Fibroblast of lung (primary cell): ENCODE measurements around the gene WWOX. TPM values are rescaled to one million over a fixed set of nuclear protein-coding genes. Genes with fewer than 3 reads are reported as not detected.

Experiments
- DNase-seq, 2 donors: peaks; one replicate each; pipeline versions ENCODE4 v3.0.0 to v3.0.0-alpha.2; 2010; ENCODE audit warnings: low read depth in 2 of 2
- H2AFZ ChIP-seq: 2 replicates; pipeline ENCODE4 v1.5.1; 2012; ENCODE audit warnings: low read length, control low read depth, inconsistent platforms
- H3K27ac ChIP-seq: 2 replicates; pipeline ENCODE4 v1.5.1; 2011; ENCODE audit warnings: low read length, control low read depth; ENCODE audit not compliant: insufficient read depth
- H3K27me3 ChIP-seq: 2 replicates; pipeline ENCODE4 v1.5.1; 2011; ENCODE audit warnings: mild to moderate bottlenecking, low read length; ENCODE audit not compliant: control insufficient read depth, insufficient read depth
- H3K36me3 ChIP-seq: 2 replicates; pipeline ENCODE4 v1.5.1; 2011; ENCODE audit warnings: low read length; ENCODE audit not compliant: control insufficient read depth, insufficient read depth
- H3K4me1 ChIP-seq: 2 replicates; pipeline ENCODE4 v1.5.1; 2011; ENCODE audit warnings: low read length; ENCODE audit not compliant: control insufficient read depth, insufficient read depth; ENCODE audit errors: extremely low read depth
- H3K4me2 ChIP-seq: 2 replicates; pipeline ENCODE4 v1.5.1; 2011; ENCODE audit warnings: low read length, control low read depth; ENCODE audit not compliant: insufficient read depth; ENCODE audit errors: extremely low read depth
- H3K4me3 ChIP-seq, 4 experiments: fragments of 200-600 bp in 1 of 4; sonication (generic) in 1 of 4; replicated peaks in 1 of 4; 2 replicates each; pipeline ENCODE4 v1.5.1; 2011 to 2016; ENCODE audit warnings: low read length in 4 of 4, low read depth in 3 of 4, mild to moderate bottlenecking in 3 of 4, control low read depth in 2 of 4, inconsistent platforms in 1 of 4, mixed read lengths in 1 of 4; ENCODE audit not compliant: insufficient read depth in 1 of 4; ENCODE audit errors: control extremely low read depth in 1 of 4
- H3K79me2 ChIP-seq: 2 replicates; pipeline ENCODE4 v1.5.1; 2012; ENCODE audit warnings: mild to moderate bottlenecking, low read length, inconsistent platforms; ENCODE audit not compliant: control insufficient read depth, insufficient read depth
- H3K9ac ChIP-seq: 2 replicates; pipeline ENCODE4 v1.5.1; 2011; ENCODE audit warnings: mild to moderate bottlenecking, low read length, control low read depth; ENCODE audit not compliant: insufficient read depth
- H3K9me3 ChIP-seq: 2 replicates; pipeline ENCODE4 v1.5.1; 2012; ENCODE audit warnings: low read depth, low read length; ENCODE audit not compliant: control insufficient read depth, insufficient read depth
- H4K20me1 ChIP-seq: 2 replicates; pipeline ENCODE4 v1.5.1; 2011; ENCODE audit warnings: low read length; ENCODE audit not compliant: control insufficient read depth, insufficient read depth; ENCODE audit errors: extremely low read depth
- CTCF ChIP-seq, 2 donors: IDR thresholded peaks in 1 of 2; conservative IDR thresholded peaks in 1 of 2; 1 replicate in 1 of 2; 2 replicates in 1 of 2; pipeline ENCODE4 v1.5.1; 2011 to 2012; ENCODE audit warnings: low read length in 2 of 2, control low read depth in 1 of 2, inconsistent platforms in 1 of 2, low read depth in 1 of 2, mild to moderate bottlenecking in 1 of 2
- EZH2 ChIP-seq: IDR thresholded peaks from 2 replicates; pipeline ENCODE4 v1.5.1; 2012; ENCODE audit warnings: low read length, control low read depth, mild to moderate bottlenecking; ENCODE audit errors: missing control alignments
- polyA plus RNA-seq, 2 donors: library from polyadenylated mRNA; depleted of rRNA in 1 of 2; stranded (reverse) in 1 of 2; unstranded in 1 of 2; fragments of >200 nt; gene quantifications; 2 replicates each; pipeline ENCODE4 v1.2.1, GENCODE V29; 2011 to 2012; ENCODE audit warnings: missing spikeins in 1 of 2
- total RNA-seq: library from RNA; depleted of rRNA; stranded (reverse); fragments of >200 nt; gene quantifications from 2 replicates; pipeline ENCODE4 v1.2.1, GENCODE V29; 2014

Gene WWOX
- total and polyA plus RNA-seq, 2 donors (not counting 1 experiment from before 2014, with no cell fraction given) = 5.6 to 16.3 TPM

GRCh38 chr16:79012671-79013434 lies 913.4 kb downstream of the WWOX start:
- Histone ChIP-seq H3K9me3 (no peaks in the 10 kb centered on the region), H3K27ac (no peak overlapping the region), H4K20me1 (no peaks in the 10 kb centered on the region), H3K4me2 (no peak overlapping the region), H3K36me3 (no peaks in the 10 kb centered on the region), H3K4me3 (no peak overlapping the region), H3K4me1 (no peaks in the 10 kb centered on the region), H3K27me3 (no peaks in the 10 kb centered on the region), H3K9ac (no peak overlapping the region), H2AFZ (no peak overlapping the region), H3K79me2 (no peaks in the 10 kb centered on the region)
- DNase-seq = no peak
- no peak for TF ChIP-seq CTCF (conservative IDR thresholded peaks at IDR 0.05 in 1 of 2, IDR thresholded peaks at IDR 0.05 in 1 of 2; ENCODE audit: low read depth in 1 of 2, low read length in 2 of 2)
- TF ChIP-seq EZH2 = no peak

GRCh38 chr16:79013930-79014660 lies 914.6 kb downstream of the WWOX start:
- Histone ChIP-seq H3K36me3 (no peaks in the 10 kb centered on the region), H2AFZ (no peak overlapping the region), H3K79me2 (no peaks in the 10 kb centered on the region), H4K20me1 (no peaks in the 10 kb centered on the region), H3K9me3 (no peaks in the 10 kb centered on the region), H3K4me3 (no peak overlapping the region), H3K27me3 (no peaks in the 10 kb centered on the region), H3K9ac (no peak overlapping the region), H3K27ac (no peak overlapping the region), H3K4me2 (no peak overlapping the region), H3K4me1 (no peaks in the 10 kb centered on the region)
- no peak for DNase-seq
- TF ChIP-seq CTCF (conservative IDR thresholded peaks at IDR 0.05 in 1 of 2, IDR thresholded peaks at IDR 0.05 in 1 of 2; ENCODE audit: low read depth in 1 of 2, low read length in 2 of 2) (no peak), EZH2 (no peak)

- no peaks in the 10 kb centered on the region for H3K36me3 ChIP-seq
- DNase-seq = no peak
- no peak overlapping the region for H3K27ac ChIP-seq
- H3K4me1 ChIP-seq = no peaks in the 10 kb centered on the region
- no peak overlapping the region for H3K9ac ChIP-seq
- H3K9me3 ChIP-seq = no peaks in the 10 kb centered on the region
- H3K27me3 ChIP-seq = no peaks in the 10 kb centered on the region
- H3K79me2 ChIP-seq = no peaks in the 10 kb centered on the region
- H3K4me3 ChIP-seq = no peak overlapping the region
- H2AFZ ChIP-seq = no peak overlapping the region
- no peak for TF ChIP-seq EZH2
- no peak for TF ChIP-seq CTCF (conservative IDR thresholded peaks at IDR 0.05 in 1 of 2, IDR thresholded peaks at IDR 0.05 in 1 of 2; ENCODE audit: low read depth in 1 of 2, low read length in 2 of 2)
- H3K4me2 ChIP-seq = no peak overlapping the region
- no peaks in the 10 kb centered on the region for H4K20me1 ChIP-seq
Measured at GRCh38 chr16:79018650-79019429, 919.4 kb downstream of the WWOX start.
